HG03159 (cell line): ENCODE measurements around the gene KCNC2.

Source experiments
- ATAC-seq: cut with Tn5 transposase; IDR thresholded peaks from one replicate; pipeline ENCODE4 v1.9.1; 2021; ENCODE audit warnings: mild to moderate bottlenecking, moderate library complexity; ENCODE audit not compliant: unreplicated experiment

The KCNC2 gene

GRCh38 chr12:75162845-75163244 is 46.8 kb downstream of the KCNC2 start:
- no peak for ATAC-seq

GRCh38 chr12:75161488-75161887 is 48.2 kb downstream of the KCNC2 start:
- ATAC-seq: no peak

- no peak for ATAC-seq
Measured at GRCh38 chr12:75157385-75157784, 52.3 kb downstream of the KCNC2 start.

GRCh38 chr12:75155962-75156361 is 53.7 kb downstream of the KCNC2 start:
- ATAC-seq: no peak

- no peak for ATAC-seq
Measured at GRCh38 chr12:75154388-75154787, 55.3 kb downstream of the KCNC2 start.

- no peak for ATAC-seq
Measured at GRCh38 chr12:75139196-75139595, 70.4 kb downstream of the KCNC2 start.

- no peak for ATAC-seq
Measured at GRCh38 chr12:75137896-75138295, 71.7 kb downstream of the KCNC2 start.

GRCh38 chr12:75135026-75135425 is 74.6 kb downstream of the KCNC2 start:
- ATAC-seq: no peak

- no peak for ATAC-seq
Measured at GRCh38 chr12:75130811-75131210, 78.8 kb downstream of the KCNC2 start.

GRCh38 chr12:75129275-75129674 is 80.4 kb downstream of the KCNC2 start:
- no peak for ATAC-seq

- no peak for ATAC-seq
Measured at GRCh38 chr12:75121036-75121705, 88.5 kb downstream of the KCNC2 start.

GRCh38 chr12:75120311-75120711 is 89.3 kb downstream of the KCNC2 start:
- ATAC-seq: no peak

GRCh38 chr12:75116646-75117198 is 92.9 kb downstream of the KCNC2 start:
- no peak for ATAC-seq

GRCh38 chr12:75115748-75116147 is 93.9 kb downstream of the KCNC2 start:
- ATAC-seq: no peak

- ATAC-seq: no peak
Measured at GRCh38 chr12:75103822-75104221, 105.8 kb downstream of the KCNC2 start.

- ATAC-seq: no peak
Measured at GRCh38 chr12:75101781-75102180, 107.9 kb downstream of the KCNC2 start.

- ATAC-seq: no peak
Measured at GRCh38 chr12:75099210-75099609, 110.4 kb downstream of the KCNC2 start.

GRCh38 chr12:75097003-75097402 is 112.6 kb downstream of the KCNC2 start:
- no peak for ATAC-seq

GRCh38 chr12:75087654-75088053 is 122.0 kb downstream of the KCNC2 start:
- ATAC-seq: no peak

GRCh38 chr12:75086091-75087038 is 123.3 kb downstream of the KCNC2 start:
- ATAC-seq: no peak

- no peak for ATAC-seq
Measured at GRCh38 chr12:75081305-75081704, 128.3 kb downstream of the KCNC2 start.

GRCh38 chr12:75080582-75080981 is 129.1 kb downstream of the KCNC2 start:
- no peak for ATAC-seq
